LHCN-M2 (cell line): Measurements from ENCODE around the gene NUP42. TPM values are rescaled to one million over a fixed set of nuclear protein-coding genes. Genes with fewer than 3 reads are reported as not detected.
"Not testable (repeated sequence)": the region's sequence is repeated elsewhere in the genome, so short reads cannot be mapped to it uniquely, and the experiment has no call there.

Source experiments
- DNase-seq: peaks from one replicate; pipeline ENCODE4 v3.0.0-alpha.2; 2012; ENCODE audit warnings: low read depth
- total RNA-seq: library from RNA; depleted of rRNA; stranded (reverse); fragments of >200 nt; gene quantifications from 2 replicates; pipeline ENCODE4 v1.2.3, GENCODE V29; 2014

Gene NUP42
- total RNA-seq, 1 experiment from 2014 or later, result 50.7 TPM

GRCh38 chr7:23204241-23204640 lies 22.4 kb downstream of the NUP42 start:
- DNase-seq, result no peak

GRCh38 chr7:23205577-23205908 lies 23.7 kb downstream of the NUP42 start:
- DNase-seq, result no peak

GRCh38 chr7:23205909-23206767 lies 24.3 kb downstream of the NUP42 start:
- no peak for DNase-seq

GRCh38 chr7:23207021-23207420 lies 25.2 kb downstream of the NUP42 start:
- DNase-seq, result no peak

GRCh38 chr7:23207884-23208283 lies 26.0 kb downstream of the NUP42 start:
- no peak for DNase-seq

GRCh38 chr7:23208316-23208715 lies 26.5 kb downstream of the NUP42 start:
- DNase-seq, result no peak

GRCh38 chr7:23210506-23210905 lies 28.7 kb downstream of the NUP42 start:
- DNase-seq, result no peak

- DNase-seq, result no peak
Observed at GRCh38 chr7:23211589-23211988, 29.7 kb downstream of the NUP42 start.

- DNase-seq, result no peak
Observed at GRCh38 chr7:23212395-23212794, 30.5 kb downstream of the NUP42 start.

GRCh38 chr7:23212841-23213240 lies 31.0 kb downstream of the NUP42 start:
- DNase-seq, result no peak

GRCh38 chr7:23213755-23214154 lies 31.9 kb downstream of the NUP42 start:
- DNase-seq, result no peak

GRCh38 chr7:23214423-23214822 lies 32.6 kb downstream of the NUP42 start:
- no peak for DNase-seq

- no peak for DNase-seq
Observed at GRCh38 chr7:23214938-23215337, 33.1 kb downstream of the NUP42 start.

- no peak for DNase-seq
Observed at GRCh38 chr7:23216021-23216420, 34.2 kb downstream of the NUP42 start.

- DNase-seq, result no peak
Observed at GRCh38 chr7:23218196-23218595, 36.3 kb downstream of the NUP42 start.

- no peak for DNase-seq
Observed at GRCh38 chr7:23220690-23221305, 39.0 kb downstream of the NUP42 start.

GRCh38 chr7:23222439-23223030 lies 40.7 kb downstream of the NUP42 start:
- no peak for DNase-seq

GRCh38 chr7:23224364-23224763 lies 42.5 kb downstream of the NUP42 start:
- not testable (repeated sequence) for DNase-seq

GRCh38 chr7:23226844-23227450 lies 45.1 kb downstream of the NUP42 start:
- DNase-seq, result no peak

GRCh38 chr7:23228412-23228811 lies 46.6 kb downstream of the NUP42 start:
- no peak for DNase-seq

GRCh38 chr7:23230641-23231101 lies 48.8 kb downstream of the NUP42 start:
- no peak for DNase-seq

GRCh38 chr7:23232966-23233365 lies 51.1 kb downstream of the NUP42 start:
- no peak for DNase-seq
